Measurements from ENCODE around the gene RGS17. TPM values are rescaled to one million over a fixed set of nuclear protein-coding genes. Genes with fewer than 3 reads are reported as not detected.
A peak's percentile ranks its signal among the peaks of the same experiment; 100 is the strongest.
"Not testable (repeated sequence)": the region's sequence is repeated elsewhere in the genome, so short reads cannot be mapped to it uniquely, and the experiment has no call there.

The RGS17 gene
- 0.05 TPM for total RNA-seq
- long read RNA-seq: 0 reads

- ATAC-seq (ENCODE audit: poor library complexity): peak; percentile 89
- intact Hi-C loops (cut with DNase I): no loop called here
- DNase-seq: peak; percentile 67
Measured at GRCh38 chr6:153131037-153131981, at the start of gene RGS17. TSS of gene RGS17 (minus strand) at chr6:153131282. CDS start at chr6:153044018, 87,264 bp downstream.

- ATAC-seq (ENCODE audit: poor library complexity) (no peak), DNase-seq (no peak)
- intact Hi-C loops (cut with DNase I): no loop called here
Measured at GRCh38 chr6:153172815-153173214, 41.7 kb upstream of the RGS17 start.

GRCh38 chr6:153170511-153170910 is 39.4 kb upstream of the RGS17 start:
- intact Hi-C loops (cut with DNase I): no loop called here
- no peak for DNase-seq
- no peak for ATAC-seq (ENCODE audit: poor library complexity)

DNA sequence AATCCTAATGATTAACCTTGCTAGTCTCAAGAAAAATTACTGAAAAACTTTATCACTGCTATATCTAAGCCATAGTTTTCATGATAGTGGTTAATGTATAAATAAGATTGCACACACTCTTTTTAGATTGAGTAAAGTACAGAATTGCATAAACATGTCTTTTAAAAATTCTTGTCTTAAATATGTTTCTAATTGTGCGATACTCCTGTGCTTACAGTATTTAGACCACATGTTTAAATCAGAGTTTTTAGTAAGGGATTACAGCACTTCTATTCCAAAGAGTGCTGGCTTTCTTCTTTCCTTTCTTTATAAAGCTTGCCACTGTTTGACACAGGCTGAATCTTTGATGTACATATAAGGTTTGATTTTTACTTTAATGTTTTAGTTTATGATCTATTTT is 36.8 kb upstream of the RGS17 start:
- ATAC-seq (ENCODE audit: poor library complexity) (no peak), DNase-seq (no peak)
- intact Hi-C loops (cut with DNase I): no loop called here

GRCh38 chr6:153167061-153167891 is 36.2 kb upstream of the RGS17 start:
- no peak for ATAC-seq (ENCODE audit: poor library complexity)
- DNase-seq: no peak
- intact Hi-C loops (cut with DNase I): no loop called here

- DNase-seq (no peak), ATAC-seq (ENCODE audit: poor library complexity) (no peak)
- intact Hi-C loops (cut with DNase I): no loop called here
Measured at GRCh38 chr6:153162646-153163045, 31.6 kb upstream of the RGS17 start.

DNA sequence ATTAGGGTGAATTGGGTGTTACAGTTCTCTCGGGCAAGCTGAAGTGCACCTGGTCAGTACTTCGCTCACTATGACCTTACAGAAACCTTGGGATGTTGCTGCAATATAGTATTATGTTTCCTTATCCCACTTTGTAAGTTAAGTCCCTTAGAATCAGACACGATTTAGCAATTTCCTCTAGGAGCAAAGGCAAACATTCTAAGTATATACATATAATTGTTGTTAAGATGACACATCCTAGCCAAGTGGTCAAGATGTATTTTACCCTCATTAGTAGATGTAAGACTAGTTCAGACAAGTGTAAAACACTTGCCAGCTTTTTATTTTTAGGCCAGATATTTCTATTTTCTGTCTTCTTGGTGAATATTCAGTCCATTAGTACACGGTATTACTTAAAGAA is 31.1 kb upstream of the RGS17 start:
- intact Hi-C loops (cut with DNase I): no loop called here
- no peak for DNase-seq
- no peak for ATAC-seq (ENCODE audit: poor library complexity)

GRCh38 chr6:153160221-153160620 is 29.1 kb upstream of the RGS17 start:
- intact Hi-C loops (cut with DNase I): no loop called here

GRCh38 chr6:153150752-153151440 is 19.8 kb upstream of the RGS17 start:
- DNase-seq (no peak), ATAC-seq (ENCODE audit: poor library complexity) (no peak)
- intact Hi-C loops (cut with DNase I): no loop called here

More at GRCh38 chr6:153160221-153160620, 29.1 kb upstream of the RGS17 start:
- ATAC-seq (ENCODE audit: poor library complexity) (no peak), DNase-seq (no peak)

GRCh38 chr6:153150371-153150751 is 19.3 kb upstream of the RGS17 start:
- intact Hi-C loops (cut with DNase I): no loop called here

DNA sequence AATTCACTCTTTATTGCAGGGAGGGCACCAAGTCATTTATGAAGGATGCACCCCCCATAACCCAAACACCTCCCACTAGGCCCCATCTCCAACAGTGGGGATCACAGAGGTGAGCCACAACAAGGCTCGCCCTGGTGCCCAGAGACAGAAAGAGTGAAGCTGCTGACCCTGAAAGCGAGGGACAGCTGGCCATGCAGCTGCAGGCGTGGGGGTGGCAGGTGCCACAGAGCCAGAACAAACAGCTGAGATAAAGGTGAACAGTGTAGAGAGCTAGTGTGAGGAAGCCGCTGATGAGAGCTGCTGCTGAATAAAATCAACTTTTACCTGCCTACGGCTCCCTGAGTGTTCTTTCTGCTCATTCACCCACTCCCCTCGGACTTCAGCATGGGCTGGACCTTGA is 18.8 kb upstream of the RGS17 start:
- DNase-seq: no peak
- no peak for ATAC-seq (ENCODE audit: poor library complexity)
- intact Hi-C loops (cut with DNase I): no loop called here

More at GRCh38 chr6:153150371-153150751, 19.3 kb upstream of the RGS17 start:
- DNase-seq: no peak
- ATAC-seq (ENCODE audit: poor library complexity): no peak

DNA sequence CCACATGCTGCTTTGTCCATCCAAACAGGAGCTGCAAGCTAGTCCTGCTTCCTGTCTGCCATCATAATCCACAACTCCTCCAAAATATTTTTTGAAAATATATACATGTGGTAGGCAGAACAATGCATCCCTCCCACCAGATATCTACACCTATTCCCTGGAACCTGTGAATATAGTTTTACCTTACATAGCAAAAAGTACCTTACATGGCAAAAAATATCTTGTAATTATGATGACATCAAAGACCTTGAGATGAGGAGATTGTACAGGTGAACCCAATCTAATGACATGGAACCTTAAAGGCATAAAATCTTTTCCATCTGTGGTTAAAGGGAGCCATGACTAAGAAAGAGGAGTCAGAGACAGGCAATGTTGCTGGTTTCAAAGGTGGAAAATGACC is 15.3 kb upstream of the RGS17 start:
- intact Hi-C loops (cut with DNase I): no loop called here
- DNase-seq (no peak), ATAC-seq (ENCODE audit: poor library complexity) (no peak)

- DNase-seq: no peak
- ATAC-seq (ENCODE audit: poor library complexity): no peak
- intact Hi-C loops (cut with DNase I): no loop called here
Measured at GRCh38 chr6:153145591-153145990, 14.5 kb upstream of the RGS17 start.

- no peak for ATAC-seq (ENCODE audit: poor library complexity)
- no peak for DNase-seq
- intact Hi-C loops (cut with DNase I): no loop called here
Measured at GRCh38 chr6:153143200-153143599, 12.1 kb upstream of the RGS17 start.

GRCh38 chr6:153140299-153140698 is 9.2 kb upstream of the RGS17 start:
- DNase-seq: no peak
- no peak for ATAC-seq (ENCODE audit: poor library complexity)
- intact Hi-C loops (cut with DNase I): no loop called here

DNA sequence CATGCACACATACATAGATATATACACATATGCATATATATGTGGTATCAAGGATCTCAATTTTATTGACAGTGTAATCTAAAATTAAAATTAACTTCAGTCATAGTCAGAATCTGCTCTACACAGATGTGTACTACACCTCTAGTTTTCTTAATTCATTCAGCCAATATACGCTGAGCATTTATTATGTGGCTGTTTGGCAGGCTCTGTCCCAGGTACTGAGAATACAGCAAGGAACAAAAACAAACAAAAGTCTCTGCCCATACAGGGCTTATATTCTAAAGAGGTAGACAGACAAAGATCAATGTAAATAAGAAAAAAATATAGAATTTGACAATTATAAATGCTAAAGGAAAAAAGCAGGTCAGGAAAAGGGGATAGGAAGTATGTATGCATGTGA is 7.8 kb upstream of the RGS17 start:
- DNase-seq: no peak
- intact Hi-C loops (cut with DNase I): no loop called here
- no peak for ATAC-seq (ENCODE audit: poor library complexity)

DNA sequence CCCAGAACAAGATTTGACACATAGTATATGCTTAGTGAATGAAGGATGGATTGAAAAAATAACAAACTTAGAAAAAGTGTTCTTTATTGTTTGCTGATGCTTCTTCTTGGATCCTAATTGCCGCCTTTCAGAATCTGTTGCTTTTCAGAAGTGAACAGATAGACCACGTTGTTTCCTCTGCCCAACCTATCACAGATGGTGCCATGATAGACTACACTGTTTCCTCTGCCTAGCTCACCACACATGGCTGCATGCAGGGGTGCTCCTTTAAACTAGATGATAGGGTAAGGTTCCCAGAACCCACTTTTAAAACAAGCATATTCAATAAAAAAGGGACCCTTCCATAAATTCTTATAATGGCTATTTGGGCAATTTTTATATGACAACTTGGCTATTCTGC is 4.6 kb upstream of the RGS17 start:
- intact Hi-C loops (cut with DNase I): no loop called here
- no peak for DNase-seq
- no peak for ATAC-seq (ENCODE audit: poor library complexity)

DNA sequence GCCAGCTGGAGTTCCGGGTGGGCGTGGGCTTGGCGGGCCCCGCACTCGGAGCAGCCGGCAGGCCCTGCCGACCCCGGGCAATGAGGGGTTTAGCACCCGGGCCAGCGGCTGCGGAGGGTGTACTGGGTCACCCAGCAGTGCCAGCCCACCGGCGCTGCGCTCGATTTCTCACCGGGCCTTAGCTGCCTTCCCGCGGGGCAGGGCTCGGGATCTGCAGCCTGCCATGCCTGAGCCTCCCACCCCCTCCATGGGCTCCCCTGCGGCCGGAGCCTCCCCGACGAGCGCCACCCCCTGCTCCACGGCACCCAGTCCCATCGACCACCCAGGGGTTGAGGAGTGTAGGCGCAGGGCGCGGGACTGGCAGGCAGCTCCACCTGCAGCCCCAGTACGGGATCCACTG is 2.6 kb upstream of the RGS17 start:
- intact Hi-C loops (cut with DNase I); DNase-seq; ATAC-seq (ENCODE audit: poor library complexity): not testable (repeated sequence)

DNA sequence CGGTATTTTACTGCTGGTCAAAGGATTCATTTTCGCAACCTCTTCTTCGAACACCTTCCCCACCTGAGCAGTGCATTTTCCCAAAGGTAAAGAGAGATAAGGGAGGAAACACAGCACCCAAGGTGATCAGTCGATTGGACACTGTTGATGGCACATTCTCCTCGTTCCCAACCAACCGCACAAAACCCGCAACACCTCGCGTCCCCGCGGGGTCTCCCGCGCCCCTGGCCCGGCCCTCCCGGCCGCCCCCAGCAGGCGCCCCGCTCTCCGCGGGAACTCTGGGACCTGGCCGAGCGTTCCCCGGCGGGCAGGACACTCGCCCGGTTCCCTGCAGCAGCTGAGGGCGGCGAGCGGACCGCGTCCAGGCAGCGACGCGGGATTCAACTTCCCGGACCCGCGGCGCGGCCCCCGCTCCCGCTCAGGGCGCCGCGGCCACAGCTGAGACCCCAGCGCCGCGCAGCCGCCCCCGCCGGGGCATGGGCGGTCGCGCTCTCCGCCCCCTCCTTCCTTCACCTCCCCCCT is 506 bp downstream of the RGS17 start:
- DNase-seq (no peak), ATAC-seq (ENCODE audit: poor library complexity) (peak; percentile 40)
- intact Hi-C loops (cut with DNase I): no loop called here

Data from Right ventricle myocardium superior (tissue), 1 donor.